GM04504 (cell line): ENCODE measurements around the gene SCIN.
"Not testable (repeated sequence)": the region's sequence is repeated elsewhere in the genome, so short reads cannot be mapped to it uniquely, and the experiment has no call there.

Source experiments
- DNase-seq: peaks from one replicate; pipeline ENCODE4 v3.0.0-alpha.2; 2012; ENCODE audit warnings: low read depth

Gene SCIN

GRCh38 chr7:12570534-12571461 is at the start of gene SCIN:
Gene SCIN (plus strand): TSS chr7:12570720. CDS start chr7:12570787, 67 bp downstream.
- no peak for DNase-seq

GRCh38 chr7:12524794-12525386 is 45.6 kb upstream of the SCIN start:
- DNase-seq: peak; percentile 26

GRCh38 chr7:12526693-12527092 is 43.8 kb upstream of the SCIN start:
- not testable (repeated sequence) for DNase-seq

GRCh38 chr7:12527670-12528069 is 42.9 kb upstream of the SCIN start:
- DNase-seq: not testable (repeated sequence)

- DNase-seq: no peak
These were observed 40.4 kb upstream of the SCIN start for GRCh38 chr7:12529971-12530710.

- DNase-seq: no peak
These were observed 38.7 kb upstream of the SCIN start for GRCh38 chr7:12531784-12532183.

GRCh38 chr7:12534046-12534445 is 36.5 kb upstream of the SCIN start:
- DNase-seq: no peak

- no peak for DNase-seq
These were observed 30.8 kb upstream of the SCIN start for GRCh38 chr7:12539681-12540080.

GRCh38 chr7:12540850-12541249 is 29.7 kb upstream of the SCIN start:
- no peak for DNase-seq

- no peak for DNase-seq
These were observed 26.9 kb upstream of the SCIN start for GRCh38 chr7:12543586-12543985.

GRCh38 chr7:12549106-12549505 is 21.4 kb upstream of the SCIN start:
- DNase-seq: no peak

- no peak for DNase-seq
These were observed 19.6 kb upstream of the SCIN start for GRCh38 chr7:12550956-12551355.

GRCh38 chr7:12552876-12553275 is 17.6 kb upstream of the SCIN start:
- no peak for DNase-seq

GRCh38 chr7:12553416-12553815 is 17.1 kb upstream of the SCIN start:
- DNase-seq: no peak

- no peak for DNase-seq
These were observed 16.2 kb upstream of the SCIN start for GRCh38 chr7:12554351-12554750.

- no peak for DNase-seq
These were observed 15.6 kb upstream of the SCIN start for GRCh38 chr7:12554872-12555271.

- DNase-seq: not testable (repeated sequence)
These were observed 14.8 kb upstream of the SCIN start for GRCh38 chr7:12555695-12556094.

GRCh38 chr7:12556139-12556792 is 14.3 kb upstream of the SCIN start:
- DNase-seq: not testable (repeated sequence)

GRCh38 chr7:12557282-12557681 is 13.2 kb upstream of the SCIN start:
- no peak for DNase-seq

- no peak for DNase-seq
These were observed 5.3 kb upstream of the SCIN start for GRCh38 chr7:12564996-12565764.

- DNase-seq: no peak
These were observed 4.6 kb upstream of the SCIN start for GRCh38 chr7:12565873-12566272.
